ENCODE measurements around the gene COX17.
A peak's percentile ranks its signal among the peaks of the same experiment; 100 is the strongest.

The COX17 gene

DNA sequence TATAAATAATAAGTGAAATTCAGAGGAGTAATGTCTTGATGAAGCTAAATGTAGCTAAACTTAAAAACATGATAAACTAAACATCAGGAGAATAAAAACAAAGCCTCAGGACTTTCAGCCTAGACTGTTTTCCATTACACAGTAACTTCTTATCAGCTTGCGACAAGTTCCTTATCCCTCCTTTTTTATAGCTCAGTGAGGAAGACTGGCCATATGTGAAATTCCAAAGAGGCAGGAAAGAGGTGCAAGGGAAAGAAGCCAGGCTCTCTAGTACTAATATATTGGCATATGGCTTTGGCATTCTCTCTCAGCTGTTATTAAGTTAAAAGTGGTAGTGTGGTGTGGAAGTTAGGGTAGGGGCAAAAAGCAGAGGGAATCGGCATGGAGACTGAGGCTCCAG lies 4.4 kb downstream of the COX17 start:
- DNase-seq, result no peak

DNA sequence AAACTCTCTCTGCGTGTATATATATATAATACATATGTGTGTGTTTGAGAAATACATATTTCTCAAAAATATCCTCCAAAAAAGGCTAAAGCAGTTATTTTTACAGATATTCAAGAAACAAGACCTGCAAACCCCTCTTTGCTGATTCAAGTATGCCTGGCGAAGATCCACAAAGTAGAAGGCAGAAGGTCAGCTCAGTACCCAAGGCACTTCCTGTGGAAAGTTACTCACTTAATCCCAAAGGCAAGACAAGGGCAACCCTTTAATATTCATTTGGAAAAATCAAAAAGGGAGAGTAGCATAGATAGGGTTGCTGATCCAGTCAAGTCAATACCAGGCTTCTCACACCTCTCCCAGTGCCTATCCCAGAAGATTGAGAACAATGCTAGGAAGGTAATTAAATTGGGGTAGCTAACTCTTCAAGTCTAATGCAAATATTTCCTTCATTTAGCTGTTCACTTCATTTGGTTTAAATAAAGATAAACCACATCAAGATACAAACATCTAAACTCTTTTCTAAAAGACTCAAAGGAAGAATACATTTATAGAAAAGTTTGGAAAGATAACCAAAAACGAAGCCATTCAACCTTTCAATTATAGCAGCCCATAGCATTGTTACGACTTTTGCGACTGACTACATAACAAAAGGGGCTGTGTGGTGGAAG lies 7.2 kb downstream of the COX17 start:
- DNase-seq, result no peak

DNA sequence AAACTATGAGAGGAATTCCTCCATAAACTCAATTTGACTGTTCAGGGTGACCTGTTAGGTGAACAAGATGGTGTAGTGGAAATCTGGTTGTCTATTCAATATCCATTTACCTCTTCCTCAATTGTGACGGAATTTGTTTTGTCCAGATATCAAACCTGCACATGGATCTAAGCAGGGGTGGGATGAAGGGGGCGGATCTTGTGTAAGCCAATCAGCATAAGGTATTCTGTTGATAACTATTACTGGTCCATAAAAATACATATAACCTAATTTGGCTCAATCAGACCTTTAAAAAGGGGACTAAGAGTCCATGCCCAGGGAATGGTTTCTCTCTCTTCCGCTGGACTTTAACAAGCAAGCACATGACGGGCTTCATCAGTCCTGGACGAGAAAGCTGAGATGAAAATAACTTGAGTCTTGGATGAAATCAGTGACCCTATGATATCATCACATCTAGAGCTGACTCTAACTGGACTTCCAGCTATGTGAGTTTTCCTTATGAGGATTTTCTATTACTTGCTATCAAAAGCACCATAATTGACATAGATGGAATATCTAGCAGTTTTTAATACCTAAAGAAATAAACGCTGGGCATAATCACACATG lies 11.1 kb downstream of the COX17 start:
- DNase-seq, result no peak

DNA sequence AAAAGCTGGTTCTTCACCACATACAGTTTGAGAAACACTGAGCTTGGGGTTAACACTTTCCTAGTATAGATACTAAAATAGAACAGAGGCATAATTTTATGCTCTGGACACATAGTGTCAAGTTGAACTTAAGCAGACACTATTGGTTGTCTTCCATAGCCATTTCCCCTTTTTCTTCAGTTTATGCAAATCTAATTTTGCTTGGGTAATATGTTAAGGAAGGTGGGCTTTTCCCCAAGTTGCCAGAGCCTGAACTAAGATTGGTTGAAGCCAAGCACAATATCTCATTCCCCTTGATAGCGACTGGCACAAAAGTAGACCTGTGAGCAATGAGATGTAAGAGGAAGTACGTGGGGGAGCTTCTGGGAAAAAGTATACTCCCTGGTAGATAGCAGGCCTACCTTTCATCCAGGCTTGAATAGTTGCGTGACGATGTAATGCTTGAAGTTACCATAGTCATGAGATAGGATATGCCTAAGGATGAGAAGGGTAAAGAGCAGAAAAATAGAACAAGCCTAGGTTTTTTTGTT lies 12.3 kb downstream of the COX17 start:
- no peak for DNase-seq

GRCh38 chr3:119664370-119664769 lies 12.8 kb downstream of the COX17 start:
- no peak for DNase-seq

GRCh38 chr3:119663885-119664284 lies 13.3 kb downstream of the COX17 start:
- no peak for DNase-seq

DNA sequence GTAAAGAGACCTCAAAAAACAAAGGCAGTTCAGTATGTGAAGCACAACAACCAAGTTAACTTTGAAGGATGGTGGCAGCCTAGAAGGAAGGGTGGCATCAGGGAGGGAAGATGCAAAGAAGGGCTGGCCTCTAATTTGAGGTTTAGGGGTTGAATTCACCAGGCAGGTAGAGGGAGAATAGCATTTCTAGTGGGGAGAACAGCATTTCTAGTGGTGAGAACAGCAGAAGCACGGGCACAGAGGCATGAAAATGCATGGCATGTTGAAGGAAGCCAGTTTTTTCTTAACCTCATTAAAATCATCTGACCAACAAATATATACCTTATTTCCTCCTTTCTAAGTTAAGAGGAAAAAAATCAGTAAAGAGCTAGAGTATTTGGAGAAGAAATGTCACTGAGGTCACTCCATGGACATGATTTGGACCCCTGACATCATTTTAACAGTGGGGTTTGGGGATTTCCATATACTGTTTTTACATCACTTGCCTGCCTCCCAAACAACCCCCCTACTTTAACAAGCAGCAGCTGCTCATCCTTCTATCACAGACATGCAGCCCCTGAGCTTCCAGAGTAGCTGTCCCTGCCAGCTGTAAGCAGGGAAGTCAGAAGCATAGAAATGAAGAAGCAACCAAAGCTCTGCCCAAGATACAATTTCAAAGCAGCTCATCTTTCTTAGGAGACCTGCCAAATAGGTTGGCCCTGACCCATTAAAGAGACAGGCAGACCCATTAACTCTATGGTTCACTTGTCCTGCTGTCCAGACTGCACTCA lies 14.4 kb downstream of the COX17 start:
- DNase-seq, result no peak

DNA sequence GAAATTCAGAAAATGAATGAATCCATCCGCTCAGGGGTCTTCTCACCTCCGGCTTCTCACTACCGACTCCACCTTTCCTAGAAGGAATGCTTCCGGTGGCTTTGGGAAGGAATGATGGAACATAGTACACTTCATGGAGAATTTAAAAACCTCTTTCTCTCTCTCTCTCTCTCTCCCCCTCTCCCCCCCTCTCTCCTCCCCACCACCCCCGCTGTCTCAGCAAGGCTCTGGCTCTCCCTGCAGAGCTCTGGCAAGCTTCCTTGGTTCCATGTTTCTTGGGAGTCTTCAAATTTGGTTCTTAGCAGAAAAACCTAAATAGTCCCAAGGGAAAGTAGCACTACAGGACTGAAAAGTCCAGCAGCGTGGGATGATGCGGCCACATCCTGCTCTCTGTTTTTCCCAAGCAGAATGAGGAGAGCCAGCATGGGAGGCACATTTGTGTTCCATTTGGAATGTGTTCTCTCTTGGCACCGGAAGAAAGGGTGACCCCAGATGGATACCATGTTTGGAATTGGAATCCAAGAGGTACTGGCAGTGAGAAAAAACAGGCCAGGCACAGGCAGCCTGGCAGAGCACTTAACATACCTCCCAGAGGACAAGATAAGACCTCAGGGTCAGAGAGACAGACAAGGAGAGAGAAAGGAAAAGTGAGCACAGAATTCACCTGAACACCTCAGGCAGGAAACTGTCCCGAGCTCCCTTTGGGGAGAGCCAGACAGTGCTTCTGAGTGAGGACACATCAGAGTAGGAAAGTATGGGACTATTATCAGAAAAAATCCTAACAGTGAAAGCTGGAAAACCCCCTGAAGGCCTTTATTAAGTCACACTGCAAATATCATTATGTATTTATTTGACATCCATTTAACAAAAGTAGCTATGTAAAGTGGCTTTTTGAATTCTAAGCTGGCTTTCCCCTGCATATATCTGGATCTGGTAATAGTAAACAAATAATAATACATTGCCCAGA lies 16.4 kb downstream of the COX17 start, which contains the start of gene POPDC2:
Gene POPDC2 (minus strand): TSS at position 116 of the 967 bp plus-strand sequence. CDS start 166 bp downstream, outside the sequence.
- no peak for DNase-seq

GRCh38 chr3:119659606-119660291 lies 17.5 kb downstream of the COX17 start:
- DNase-seq, result no peak

DNA sequence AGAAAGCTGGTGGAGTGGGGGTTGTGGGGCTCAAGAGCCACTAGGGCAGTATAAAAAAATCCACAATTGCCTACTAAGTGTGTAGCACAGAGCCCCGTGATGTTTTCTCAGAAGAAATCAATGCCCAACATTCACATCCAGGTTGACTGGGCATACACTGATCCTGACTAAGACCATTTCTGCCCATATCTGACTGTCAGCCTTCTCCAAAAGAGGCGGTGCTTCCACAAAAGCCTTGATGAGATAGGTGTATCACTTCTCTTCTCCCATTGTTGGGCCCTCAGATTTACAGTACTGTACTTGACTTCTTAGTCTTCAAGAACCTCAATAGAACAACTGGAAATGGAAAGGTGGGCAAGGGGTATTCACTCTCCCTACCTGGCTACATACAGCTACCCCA lies 18.2 kb downstream of the COX17 start:
- DNase-seq, result no peak

- DNase-seq, result no peak
Observed at GRCh38 chr3:119657887-119658702, 19.1 kb downstream of the COX17 start.

DNA sequence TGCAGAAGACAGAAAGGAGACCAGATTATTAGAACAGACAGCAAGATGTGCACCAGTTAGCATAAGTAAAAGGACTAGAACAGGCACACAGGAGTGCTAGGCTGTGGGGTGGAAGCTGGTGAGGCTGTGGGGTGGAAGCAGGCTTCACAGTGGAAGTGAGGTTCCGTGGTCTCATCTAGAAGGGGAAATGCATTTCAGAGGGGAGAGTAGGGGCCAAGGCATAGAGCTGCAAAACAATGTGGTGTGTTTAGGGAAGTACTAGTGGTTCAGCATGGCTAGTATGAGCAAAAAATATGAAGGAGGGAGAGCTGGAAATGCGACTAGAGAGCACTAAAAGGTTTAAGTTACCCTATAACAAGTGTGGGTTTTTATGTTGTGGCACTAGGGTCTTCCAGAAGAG lies 23.3 kb downstream of the COX17 start:
- no peak for DNase-seq

DNA sequence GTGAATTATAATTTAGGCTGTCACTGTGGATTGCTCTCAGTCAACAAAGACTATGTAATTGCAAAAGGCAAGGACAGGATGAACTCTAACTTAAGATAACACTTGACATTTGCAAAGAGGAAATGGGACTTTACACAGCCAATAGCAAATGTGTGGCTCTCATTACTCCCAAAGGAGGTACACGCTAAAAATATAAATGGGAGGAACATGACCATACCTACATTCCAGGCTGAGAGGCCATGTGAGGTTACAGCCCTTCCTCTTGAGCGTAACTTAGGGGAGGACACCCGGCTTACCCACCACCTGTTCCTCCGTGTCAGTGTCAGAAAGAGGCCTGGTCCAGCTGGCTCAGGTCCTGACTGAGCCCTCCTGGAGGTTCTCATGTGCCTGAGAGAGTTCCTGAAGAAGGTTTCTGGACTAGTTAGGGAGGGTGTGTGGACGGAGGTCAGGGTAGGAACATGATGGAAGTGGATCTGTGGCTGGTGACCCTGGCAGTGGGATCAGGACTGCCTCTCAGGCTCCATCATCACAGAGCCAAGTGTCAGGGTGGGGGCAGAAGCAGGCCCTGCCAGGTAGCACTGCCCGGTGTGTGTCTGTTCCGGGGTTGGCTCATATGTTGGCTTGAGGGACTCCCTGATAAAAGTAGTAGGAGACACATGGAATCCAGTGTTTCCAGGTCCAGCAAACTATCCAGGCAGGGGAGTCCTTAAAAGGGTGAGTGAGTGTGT lies 24.7 kb downstream of the COX17 start:
- no peak for DNase-seq

- no peak for DNase-seq
Observed at GRCh38 chr3:119649761-119650160, 27.4 kb downstream of the COX17 start.

DNA sequence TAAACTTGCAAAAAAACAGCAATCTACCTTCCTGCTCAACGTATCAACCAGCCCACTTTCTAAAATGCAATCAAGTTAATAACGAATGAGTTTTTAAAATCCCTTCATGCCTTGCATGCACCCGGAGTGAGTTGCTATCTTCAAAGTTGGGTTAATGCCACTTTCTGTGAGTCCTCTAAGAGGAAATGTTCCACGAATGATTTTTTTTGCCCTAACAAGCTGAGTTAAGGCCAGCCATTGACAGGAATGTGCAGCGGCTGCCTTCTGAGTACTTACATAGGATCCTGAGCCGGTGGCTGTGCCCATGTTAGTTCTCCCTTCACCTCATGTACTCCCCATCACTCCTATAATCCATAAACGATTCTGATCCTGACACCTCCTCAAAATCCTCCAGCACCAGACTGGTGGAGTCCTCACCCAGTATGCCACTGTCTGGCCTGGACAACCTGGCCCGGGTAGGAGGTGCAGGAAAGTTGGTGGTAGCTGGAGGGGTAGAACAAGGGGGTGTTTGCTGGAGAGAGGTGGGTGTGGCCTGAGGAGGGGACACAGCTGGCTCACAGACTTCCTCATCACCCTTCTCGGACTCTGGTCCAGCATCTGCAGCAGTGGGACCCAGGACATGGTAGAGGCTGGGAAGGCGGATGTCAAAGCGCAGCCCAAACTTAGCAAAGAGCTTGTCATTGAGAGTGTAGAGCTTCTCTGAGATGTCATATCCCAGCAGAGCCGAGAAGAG lies 29.2 kb downstream of the COX17 start:
- no peak for DNase-seq

GRCh38 chr3:119647171-119647570 lies 30.0 kb downstream of the COX17 start:
- DNase-seq, result no peak

- no peak for DNase-seq
Observed at GRCh38 chr3:119645813-119646212, 31.4 kb downstream of the COX17 start.

DNA sequence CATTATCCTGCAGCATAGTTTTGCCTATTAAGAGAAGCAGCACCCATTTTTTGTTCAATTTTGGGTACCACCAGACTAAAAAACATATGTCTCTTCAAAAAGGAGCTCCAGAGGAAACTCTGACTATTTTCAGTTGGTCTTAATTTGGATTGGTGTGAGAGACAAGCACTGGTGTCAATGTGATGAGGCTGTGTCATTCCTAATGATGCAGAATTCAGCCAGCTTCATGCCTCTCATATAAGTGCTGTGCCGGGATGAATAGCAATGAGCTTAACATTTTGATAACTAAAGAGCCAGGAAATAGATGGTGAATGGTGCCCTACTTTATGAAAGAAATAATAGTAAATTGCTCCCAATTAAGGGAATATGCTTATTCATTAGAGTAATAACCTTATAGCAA lies 32.7 kb downstream of the COX17 start:
- no peak for DNase-seq

GRCh38 chr3:119643528-119643927 lies 33.7 kb downstream of the COX17 start:
- DNase-seq, result peak; percentile 63

All from amniotic stem cell (primary cell).